Tracheal epithelial cell (primary cell): ENCODE measurements around the gene EXOG. TPM values are rescaled to one million over a fixed set of nuclear protein-coding genes. Genes with fewer than 3 reads are reported as not detected.

Experiments used
- total RNA-seq: library from RNA; depleted of rRNA; stranded (reverse); fragments of >200 nt; gene quantifications from 2 replicates; pipeline ENCODE4 v1.2.1, GENCODE V29; 2014

The EXOG gene, protein sequence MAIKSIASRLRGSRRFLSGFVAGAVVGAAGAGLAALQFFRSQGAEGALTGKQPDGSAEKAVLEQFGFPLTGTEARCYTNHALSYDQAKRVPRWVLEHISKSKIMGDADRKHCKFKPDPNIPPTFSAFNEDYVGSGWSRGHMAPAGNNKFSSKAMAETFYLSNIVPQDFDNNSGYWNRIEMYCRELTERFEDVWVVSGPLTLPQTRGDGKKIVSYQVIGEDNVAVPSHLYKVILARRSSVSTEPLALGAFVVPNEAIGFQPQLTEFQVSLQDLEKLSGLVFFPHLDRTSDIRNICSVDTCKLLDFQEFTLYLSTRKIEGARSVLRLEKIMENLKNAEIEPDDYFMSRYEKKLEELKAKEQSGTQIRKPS
- 1.7 and 3.1 TPM in 2 replicates for total RNA-seq

DNA sequence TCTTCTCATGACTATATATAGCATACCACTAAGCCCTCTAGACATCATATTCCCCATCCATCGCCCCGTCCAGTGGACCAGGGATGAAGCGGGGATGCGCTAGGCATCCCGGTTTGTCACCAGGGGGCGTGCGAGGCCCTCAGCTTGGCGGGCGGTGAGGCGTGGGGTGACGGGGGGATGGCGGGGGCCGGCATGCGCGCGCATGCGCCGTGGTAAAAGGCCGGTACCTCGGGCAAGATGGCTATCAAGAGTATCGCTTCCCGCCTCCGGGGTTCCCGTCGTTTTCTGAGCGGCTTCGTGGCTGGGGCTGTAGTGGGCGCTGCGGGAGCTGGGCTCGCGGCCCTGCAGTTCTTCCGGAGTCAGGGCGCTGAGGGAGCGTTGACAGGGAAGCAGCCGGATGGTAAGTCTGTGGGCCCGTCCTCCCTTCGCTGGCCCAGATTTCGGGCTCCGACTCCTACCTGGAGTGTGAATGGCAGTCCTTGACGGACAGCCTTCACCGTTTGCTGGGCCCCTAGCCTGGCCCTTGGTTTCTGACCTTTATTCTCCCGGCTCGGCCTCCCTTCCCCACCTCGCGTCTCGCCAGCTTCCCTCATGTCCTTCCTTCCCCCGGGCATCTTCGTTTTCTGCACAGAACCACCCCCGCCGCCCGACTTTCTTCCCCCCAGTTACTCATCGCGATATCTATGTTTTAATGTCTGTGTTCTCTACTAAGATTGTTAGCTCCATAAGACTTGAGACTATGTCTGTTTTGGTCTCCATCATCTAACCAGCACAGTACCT, at the start of gene EXOG:
Gene EXOG (plus strand): TSS at position 210 of the 780 bp plus-strand sequence. CDS start 28 bp downstream, at position 238.

DNA sequence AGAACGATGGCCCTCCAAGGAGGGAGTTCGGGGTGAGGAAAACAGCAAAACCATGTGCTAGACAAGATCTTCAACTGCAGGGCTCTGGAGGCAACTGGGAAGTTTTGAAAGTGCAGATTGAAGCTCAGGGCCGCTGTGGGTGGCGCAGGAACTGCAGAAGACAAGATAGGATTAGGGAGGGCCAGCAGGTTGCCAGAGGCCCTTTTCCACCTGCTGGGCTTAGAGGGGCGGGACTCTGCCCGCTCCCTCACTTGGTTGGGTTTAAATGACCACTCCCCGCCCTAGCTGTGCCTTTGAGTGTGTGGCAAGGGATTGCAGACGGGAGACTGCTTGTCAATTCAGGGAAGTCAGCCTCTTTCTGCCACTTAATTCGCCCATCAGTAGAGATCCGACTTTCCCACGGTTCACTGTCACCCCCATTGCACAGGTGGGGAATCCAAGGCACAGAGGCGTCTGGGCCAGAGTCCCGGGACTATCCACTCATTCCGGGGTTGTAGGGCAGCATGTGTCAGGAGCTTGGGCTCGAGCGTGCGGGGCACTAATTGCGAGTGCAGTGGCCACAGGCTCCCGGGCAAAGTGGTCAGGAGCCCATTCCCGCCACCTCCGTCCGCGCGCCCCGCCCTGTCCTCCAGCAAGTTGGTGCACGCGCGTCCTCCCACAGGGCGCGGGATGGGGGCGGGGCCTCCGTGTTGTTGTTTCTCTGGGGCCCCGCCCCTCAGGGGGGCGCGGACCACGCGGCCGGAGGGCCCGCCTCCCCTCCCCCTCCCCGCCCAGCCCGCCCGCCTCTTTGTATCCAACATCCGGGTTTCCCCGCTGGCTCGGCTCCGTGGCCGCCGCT, 42.8 kb upstream of the EXOG start, which contains the start of gene ACVR2B:
Gene ACVR2B (plus strand): TSS at position 816 of the 838 bp plus-strand sequence. CDS start 433 bp downstream, outside the sequence.

Other genes with a start within 250 kb of the EXOG start
- 0.24 and 0.64 TPM in 2 replicates for gene SLC22A13, start 230.5 kb upstream of the EXOG start, total RNA-seq
- under 0.01 TPM in 1 of 2 replicates, not detected in the other for gene SLC22A14, start 214.0 kb upstream of the EXOG start, total RNA-seq
- 1.2 and 2.1 TPM in 2 replicates for gene XYLB, start 149.6 kb upstream of the EXOG start, total RNA-seq
- gene ACVR2B, start 42.5 kb upstream of the EXOG start, total RNA-seq: 5.3 and 6.0 TPM in 2 replicates
- gene SCN5A, start 153.3 kb downstream of the EXOG start, total RNA-seq: not detected in 2 replicates